RWPE1 (cell line): ENCODE results near the gene SEPTIN11.

Experiments
- CTCF ChIA-PET: fragments of 350-600 bp; sonication (Branson Sonifier 250); formaldehyde crosslinking; extraction: SDS; loops from one replicate; lab custom pipeline; 2021; lab: Yijun Ruan, JAX
- POLR2A ChIA-PET: fragments of 400-600 bp; formaldehyde crosslinking; extraction: SDS; loops from one replicate; lab custom pipeline; 2020; ENCODE audit warnings: antibody characterized with exemption; ENCODE audit not compliant: low non-redundant PET; lab: Yijun Ruan, JAX
- DNase-seq: peaks from one replicate; pipeline ENCODE4 v3.0.0; 2012; ENCODE audit warnings: low spot score
- H3K27ac ChIP-seq: fragments of 450-650 bp; 2 replicates; pipeline ENCODE4 v1.5.1; 2017
- TF ChIP-seq, protein P1 (sequence below): fragments of 450-650 bp; conservative IDR thresholded peaks from 2 replicates; pipeline ENCODE4 v1.5.1; 2017; ENCODE audit warnings: low read depth, mild to moderate bottlenecking

Gene SEPTIN11

DNA sequence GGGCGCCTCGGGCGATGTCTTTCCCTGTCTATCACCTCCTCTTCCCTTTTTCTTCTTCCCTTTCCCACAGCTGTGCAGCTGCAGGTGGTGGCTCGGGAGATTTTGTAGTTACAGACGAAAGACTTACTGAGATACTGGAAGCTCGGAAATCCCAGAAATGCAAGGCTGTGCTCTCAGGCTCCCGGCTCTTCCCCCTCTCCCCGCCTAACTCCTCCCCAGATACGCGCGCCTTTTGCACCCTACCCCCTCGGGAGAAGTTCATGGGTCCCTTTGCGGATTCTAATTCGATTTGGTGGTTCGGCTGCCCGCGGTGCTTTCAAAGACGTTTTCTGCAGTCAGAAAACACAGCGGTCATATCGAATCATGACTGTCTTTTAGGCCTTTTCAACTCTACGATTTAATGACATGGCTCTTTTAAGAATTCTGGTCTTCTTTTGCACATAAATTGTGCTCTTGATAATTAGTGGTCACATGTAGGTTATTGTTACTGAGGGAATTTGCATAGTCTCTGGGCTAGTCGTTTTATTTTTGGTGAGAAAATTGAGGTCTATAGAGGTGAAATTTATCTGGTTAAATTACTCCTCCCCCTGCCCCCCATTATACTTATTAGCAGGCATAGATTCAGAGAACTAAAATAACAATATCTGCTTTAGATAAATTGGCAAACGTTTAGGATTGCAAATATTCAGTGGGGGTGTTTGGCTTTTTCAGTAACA lies 1.6 kb downstream of the SEPTIN11 start:
- peak overlapping the region; percentile 83 for H3K27ac ChIP-seq
- DNase-seq: peak; percentile 55
- CTCF ChIA-PET: interaction anchor here (0.7 kb wide), 1 partner anchor 193 kb away, joined by 6 read pairs; no protein-coding TSS in a partner anchor
- TF ChIP-seq, protein P1, sequence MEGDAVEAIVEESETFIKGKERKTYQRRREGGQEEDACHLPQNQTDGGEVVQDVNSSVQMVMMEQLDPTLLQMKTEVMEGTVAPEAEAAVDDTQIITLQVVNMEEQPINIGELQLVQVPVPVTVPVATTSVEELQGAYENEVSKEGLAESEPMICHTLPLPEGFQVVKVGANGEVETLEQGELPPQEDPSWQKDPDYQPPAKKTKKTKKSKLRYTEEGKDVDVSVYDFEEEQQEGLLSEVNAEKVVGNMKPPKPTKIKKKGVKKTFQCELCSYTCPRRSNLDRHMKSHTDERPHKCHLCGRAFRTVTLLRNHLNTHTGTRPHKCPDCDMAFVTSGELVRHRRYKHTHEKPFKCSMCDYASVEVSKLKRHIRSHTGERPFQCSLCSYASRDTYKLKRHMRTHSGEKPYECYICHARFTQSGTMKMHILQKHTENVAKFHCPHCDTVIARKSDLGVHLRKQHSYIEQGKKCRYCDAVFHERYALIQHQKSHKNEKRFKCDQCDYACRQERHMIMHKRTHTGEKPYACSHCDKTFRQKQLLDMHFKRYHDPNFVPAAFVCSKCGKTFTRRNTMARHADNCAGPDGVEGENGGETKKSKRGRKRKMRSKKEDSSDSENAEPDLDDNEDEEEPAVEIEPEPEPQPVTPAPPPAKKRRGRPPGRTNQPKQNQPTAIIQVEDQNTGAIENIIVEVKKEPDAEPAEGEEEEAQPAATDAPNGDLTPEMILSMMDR: no peak
- POLR2A ChIA-PET: no interaction called here

DNA sequence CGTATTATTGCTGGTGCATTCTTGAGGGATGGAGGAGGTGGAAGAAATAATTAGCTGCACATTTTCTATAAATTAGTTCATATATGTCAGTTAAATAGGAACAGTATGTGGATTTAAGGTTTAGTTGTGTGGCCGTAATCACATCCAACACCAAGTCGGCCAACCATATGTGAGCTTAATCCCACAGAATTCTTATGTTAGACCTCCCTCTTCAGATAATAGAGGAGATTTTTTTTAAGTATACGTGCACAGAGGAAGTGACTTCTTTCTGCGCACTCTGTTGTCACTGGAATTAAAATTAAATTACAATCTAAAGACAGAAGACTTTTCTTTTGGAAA lies 2.1 kb downstream of the SEPTIN11 start:
- no peak for DNase-seq
- ChIA-PET CTCF (no interaction called here), POLR2A (no interaction called here)
- TF ChIP-seq, protein P1: no peak
- no peak overlapping the region for H3K27ac ChIP-seq

DNA sequence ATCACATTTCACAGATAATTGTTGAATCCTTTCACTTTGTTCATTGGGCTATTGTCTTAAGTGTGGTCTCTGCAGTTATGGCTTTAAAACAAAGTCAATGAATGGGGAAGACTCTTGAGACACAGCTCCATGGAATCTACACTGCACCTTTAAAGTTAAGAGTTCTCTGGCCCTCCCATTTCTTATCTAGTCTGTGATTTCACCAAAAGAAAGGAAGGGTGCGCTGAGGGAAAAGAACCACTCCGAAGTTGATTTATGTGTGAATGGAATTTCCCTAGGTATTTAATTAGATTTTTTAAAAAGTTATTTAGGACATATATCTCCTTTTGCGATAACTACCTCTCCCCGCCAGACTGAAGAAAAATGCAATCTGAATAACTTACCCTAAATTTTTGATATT lies 2.5 kb downstream of the SEPTIN11 start:
- CTCF ChIA-PET: interaction anchor here (0.5 kb wide), 1 partner anchor 251 kb away, joined by 5 read pairs; no protein-coding TSS in a partner anchor

DNA sequence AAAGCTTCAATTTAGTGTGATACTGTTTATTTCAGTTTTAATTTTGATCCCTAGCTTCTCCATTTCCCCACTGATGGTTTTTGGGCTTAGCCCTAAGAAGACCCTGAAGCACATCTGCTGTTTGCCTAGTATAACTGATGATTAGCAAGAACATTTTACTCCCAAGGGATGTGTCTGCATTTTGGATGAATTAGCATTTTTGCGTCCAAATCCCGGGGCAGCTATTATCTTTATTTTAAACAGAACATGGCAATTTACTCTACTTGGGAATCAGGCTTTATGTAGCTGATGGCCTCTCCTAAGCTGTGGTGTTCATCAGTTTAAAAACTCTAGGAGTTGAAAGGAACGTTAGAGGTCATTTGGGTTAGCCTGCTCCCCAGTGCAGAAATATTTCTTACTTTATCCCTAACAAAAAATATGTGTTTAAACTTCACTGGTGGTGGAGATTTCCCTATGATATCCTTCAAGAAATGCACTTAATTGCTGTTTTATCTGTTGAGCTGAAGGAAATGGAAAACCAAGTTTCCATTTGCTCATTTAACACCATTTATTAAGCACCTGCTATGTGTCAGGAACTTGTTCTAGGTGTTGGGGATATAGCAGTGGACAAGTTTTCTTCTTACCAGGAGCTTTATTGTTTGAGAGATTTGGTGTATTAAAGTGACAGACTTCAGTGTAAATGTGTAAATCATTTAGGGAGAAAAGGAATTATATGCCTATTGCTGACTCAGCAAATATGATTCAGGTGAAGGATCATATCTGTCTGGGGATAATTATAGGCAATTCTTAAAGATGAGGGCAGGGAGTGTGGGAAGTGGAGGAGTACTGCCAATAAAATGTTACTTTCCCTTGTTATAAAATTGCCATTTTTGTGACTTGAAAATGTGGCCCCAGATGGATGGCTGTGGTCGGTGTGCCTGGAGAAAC lies 3.4 kb downstream of the SEPTIN11 start:
- TF ChIP-seq, protein P1: no peak
- DNase-seq: no peak
- ChIA-PET POLR2A (no interaction called here), CTCF (interaction anchor here (0.5 kb wide), 1 partner anchor 250 kb away, joined by 5 read pairs; no protein-coding TSS in a partner anchor)
- H3K27ac ChIP-seq: no peak overlapping the region

More for the DNA sequence above, 2.5 kb downstream of the SEPTIN11 start:
- DNase-seq: no peak
- no peak overlapping the region for H3K27ac ChIP-seq
- POLR2A ChIA-PET: no interaction called here
- TF ChIP-seq, protein P1: no peak

DNA sequence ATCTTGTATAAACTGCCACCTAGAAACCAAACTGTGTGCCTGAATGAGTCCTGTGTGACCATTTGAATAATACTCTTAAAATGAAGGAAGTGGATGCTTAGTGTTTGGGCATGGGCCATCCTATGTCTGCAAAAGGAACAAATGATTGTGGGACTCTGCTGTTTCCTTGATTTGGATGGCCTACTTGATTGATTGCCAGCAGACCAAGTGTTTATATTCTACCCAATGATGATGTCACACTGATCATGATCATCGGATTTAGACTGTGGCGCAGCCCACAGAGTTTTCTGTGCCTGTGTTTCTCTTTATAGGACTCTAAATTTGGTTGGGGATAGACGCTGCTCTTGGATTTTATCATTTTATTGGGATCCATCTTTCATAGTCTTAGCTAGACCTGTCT lies 4.4 kb downstream of the SEPTIN11 start:
- H3K27ac ChIP-seq: no peak overlapping the region
- TF ChIP-seq, protein P1: no peak
- DNase-seq: no peak
- ChIA-PET POLR2A (no interaction called here), CTCF (interaction anchor here (0.6 kb wide), 1 partner anchor 11 kb away, joined by 4 read pairs; no protein-coding TSS in a partner anchor)

DNA sequence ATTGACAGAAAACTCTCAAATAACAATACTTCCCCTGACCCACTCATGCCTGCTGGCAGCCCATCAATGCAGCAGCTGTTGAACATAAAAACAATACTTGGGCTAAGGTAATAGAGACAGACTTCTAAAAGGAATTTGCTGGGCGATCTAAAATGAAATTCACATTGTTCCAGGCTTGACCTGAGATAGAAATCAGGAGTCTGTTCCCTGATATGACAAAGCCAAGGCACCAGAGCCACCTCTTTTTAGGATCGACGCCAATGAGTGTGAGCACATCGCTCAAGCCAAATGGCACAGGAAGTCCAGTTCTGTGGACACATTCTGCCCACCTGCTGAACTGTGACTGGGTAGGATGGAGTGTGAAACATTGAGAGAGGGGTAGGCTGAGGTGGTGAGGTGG lies 4.9 kb downstream of the SEPTIN11 start:
- TF ChIP-seq, protein P1: no peak
- CTCF ChIA-PET: interaction anchor here (0.6 kb wide), 1 partner anchor 11 kb away, joined by 4 read pairs; no protein-coding TSS in a partner anchor
- H3K27ac ChIP-seq: no peak overlapping the region
- no peak for DNase-seq
- POLR2A ChIA-PET: no interaction called here
